Mesenchymal stem cell (in vitro differentiated cells and primary cell): ENCODE measurements around the gene CNN3.

ENCODE experiments used
- DNase-seq: peaks from one replicate; pipeline ENCODE4 v3.0.0-alpha.2; 2013
- H2AFZ ChIP-seq: one replicate; pipeline ENCODE4 v1.6.1; 2013; ENCODE audit warnings: low read depth, mild to moderate bottlenecking, control low read depth, inconsistent platforms, low read length, moderate library complexity
- H2AK5ac ChIP-seq: 2 replicates; pipeline ENCODE4 v1.6.1; 2013; ENCODE audit warnings: low read length, moderate library complexity, mild to moderate bottlenecking, inconsistent platforms; ENCODE audit not compliant: severe bottlenecking
- H2BK120ac ChIP-seq: one replicate; pipeline ENCODE4 v1.6.1; 2013; ENCODE audit warnings: low read depth, mild to moderate bottlenecking, inconsistent platforms, low read length, moderate library complexity
- H2BK12ac ChIP-seq, 2 experiments: one replicate each; pipeline ENCODE4 v1.6.1; 2013; ENCODE audit warnings: inconsistent platforms in 2 of 2, low read length in 2 of 2, mild to moderate bottlenecking in 2 of 2, moderate library complexity in 2 of 2, control low read depth in 1 of 2
- H2BK15ac ChIP-seq: one replicate; pipeline ENCODE4 v1.6.1; 2013; ENCODE audit warnings: mild to moderate bottlenecking, low read depth, inconsistent platforms; ENCODE audit not compliant: poor library complexity, severe bottlenecking
- H2BK5ac ChIP-seq: 2 replicates; pipeline ENCODE4 v1.6.1; 2013; ENCODE audit warnings: low read depth, mild to moderate bottlenecking, low read length, control low read depth, inconsistent platforms; ENCODE audit not compliant: poor library complexity, severe bottlenecking
- H3K14ac ChIP-seq, 2 experiments: one replicate each; pipeline ENCODE4 v1.6.1; 2013; ENCODE audit warnings: inconsistent platforms in 2 of 2, low read length in 2 of 2, control low read depth in 1 of 2, mild to moderate bottlenecking in 1 of 2, moderate library complexity in 1 of 2
- H3K18ac ChIP-seq, 2 experiments: one replicate each; pipeline ENCODE4 v1.6.1; 2013; ENCODE audit warnings: inconsistent platforms in 2 of 2, low read length in 2 of 2, control low read depth in 1 of 2, low read depth in 1 of 2, mild to moderate bottlenecking in 1 of 2
- H3K23ac ChIP-seq, 2 experiments: one replicate each; pipeline ENCODE4 v1.6.1; 2013; ENCODE audit warnings: inconsistent platforms in 2 of 2, low read length in 2 of 2, mild to moderate bottlenecking in 2 of 2, moderate library complexity in 2 of 2, control low read depth in 1 of 2
- H3K27ac ChIP-seq: 2 replicates; pipeline ENCODE4 v1.5.1; 2013; ENCODE audit warnings: mild to moderate bottlenecking, moderate library complexity, low read length, control low read depth, inconsistent platforms; ENCODE audit not compliant: poor library complexity, severe bottlenecking
- H3K27me3 ChIP-seq, 2 experiments: 2 replicates each; pipeline versions ENCODE4 v1.6.1 to v1.7.0; 2013; ENCODE audit warnings: low read length in 2 of 2, mild to moderate bottlenecking in 2 of 2, moderate library complexity in 2 of 2, control low read depth in 1 of 2, inconsistent platforms in 1 of 2; ENCODE audit not compliant: control insufficient read depth in 1 of 2, insufficient read depth in 1 of 2
- H3K36me3 ChIP-seq, 2 experiments: 2 replicates each; pipeline versions ENCODE4 v1.6.1 to v1.7.0; 2013; ENCODE audit warnings: low read length in 2 of 2, control low read depth in 1 of 2, inconsistent platforms in 1 of 2, low read depth in 1 of 2, mild to moderate bottlenecking in 1 of 2; ENCODE audit not compliant: insufficient read depth in 2 of 2, control insufficient read depth in 1 of 2
- H3K4ac ChIP-seq, 2 experiments: one replicate each; pipeline ENCODE4 v1.6.1; 2013; ENCODE audit warnings: inconsistent platforms in 2 of 2, low read length in 2 of 2, mild to moderate bottlenecking in 2 of 2, moderate library complexity in 2 of 2, control low read depth in 1 of 2, low read depth in 1 of 2
- H3K4me1 ChIP-seq: 2 replicates; pipeline ENCODE4 v1.6.1; 2013; ENCODE audit warnings: low read depth, low read length, control low read depth; ENCODE audit not compliant: control insufficient read depth, insufficient read depth
- H3K4me2 ChIP-seq: 2 replicates; pipeline ENCODE4 v1.6.1; 2013; ENCODE audit warnings: low read length, mild to moderate bottlenecking, inconsistent platforms; ENCODE audit not compliant: poor library complexity, severe bottlenecking
- H3K4me3 ChIP-seq, 2 experiments: 2 replicates each; pipeline versions ENCODE4 v1.5.1 to v1.7.0; 2013; ENCODE audit warnings: low read length in 2 of 2, mild to moderate bottlenecking in 2 of 2, control low read depth in 1 of 2, low read depth in 1 of 2; ENCODE audit not compliant: insufficient read depth in 1 of 2
- H3K79me1 ChIP-seq: replicated peaks from 2 replicates; pipeline ENCODE4 v1.6.1; 2013; ENCODE audit warnings: mild to moderate bottlenecking, control low read depth, low read length, inconsistent platforms; ENCODE audit not compliant: poor library complexity, severe bottlenecking
- H3K9ac ChIP-seq: 2 replicates; pipeline ENCODE4 v1.7.0; 2013; ENCODE audit warnings: mild to moderate bottlenecking, low read length, moderate library complexity
- H3K9me3 ChIP-seq: 2 replicates; pipeline ENCODE4 v1.7.0; 2013; ENCODE audit warnings: mild to moderate bottlenecking, low read length; ENCODE audit not compliant: control insufficient read depth
- H4K8ac ChIP-seq: one replicate; pipeline ENCODE4 v1.6.1; 2013; ENCODE audit warnings: inconsistent platforms, mild to moderate bottlenecking, low read length, moderate library complexity
- H4K91ac ChIP-seq: one replicate; pipeline ENCODE4 v1.6.1; 2013; ENCODE audit warnings: mild to moderate bottlenecking, low read length, inconsistent platforms
- WGBS: methylation state at CpG from one replicate; pipeline ENCODE4 v1.1.7; 2013; ENCODE audit warnings: mixed read lengths; 5-methylcytosine and 5-hydroxymethylcytosine counted together

The CNN3 gene

GRCh38 chr1:94919241-94920030 is 7.5 kb downstream of the CNN3 start:
- Histone ChIP-seq H3K9ac (no peak overlapping the region), H2AFZ (no peak overlapping the region), H3K4me3 (no peak overlapping the region), H3K18ac (no peak overlapping the region), H3K14ac (no peak overlapping the region), H3K27me3 (no peaks in the 10 kb centered on the region), H2BK120ac (no peak overlapping the region), H2BK12ac (peak overlapping the region in 1 of 2 experiments; percentile 56), H3K4ac (no peak overlapping the region), H4K91ac (no peak overlapping the region), H3K4me2 (no peak overlapping the region), H3K9me3 (no peaks in the 10 kb centered on the region), H2AK5ac (no peak overlapping the region), H3K79me1 (no peaks in the 10 kb centered on the region), H3K36me3 (peaks cover 6 to 7% of the 10 kb centered on the region in 2 experiments), H2BK15ac (no peak overlapping the region), H4K8ac (no peak overlapping the region), H3K27ac (no peak overlapping the region), H3K4me1 (peaks cover 20% of the 10 kb centered on the region), H3K23ac (no peak overlapping the region), H2BK5ac (no peak overlapping the region)
- WGBS, result 89% methylated on average over 4 of the region's 4 CpGs
- DNase-seq, result no peak

- Histone ChIP-seq H3K4ac (no peak overlapping the region), H2AFZ (no peak overlapping the region), H2BK12ac (no peak overlapping the region), H4K8ac (no peak overlapping the region), H3K14ac (no peak overlapping the region), H3K4me2 (no peak overlapping the region), H3K23ac (no peak overlapping the region), H2BK15ac (no peak overlapping the region), H3K79me1 (no peaks in the 10 kb centered on the region), H3K27ac (no peak overlapping the region), H2BK120ac (no peak overlapping the region), H2BK5ac (no peak overlapping the region), H3K4me1 (peaks cover 14% of the 10 kb centered on the region), H3K18ac (no peak overlapping the region), H4K91ac (no peak overlapping the region), H3K9ac (no peak overlapping the region), H3K9me3 (no peaks in the 10 kb centered on the region), H2AK5ac (no peak overlapping the region), H3K4me3 (no peak overlapping the region), H3K27me3 (no peaks in the 10 kb centered on the region), H3K36me3 (peaks cover 6 to 7% of the 10 kb centered on the region in 2 experiments)
- 100% methylated on average over 3 of the region's 6 CpGs for WGBS
- DNase-seq, result no peak
These were observed 9.7 kb downstream of the CNN3 start for GRCh38 chr1:94917251-94917650.

DNA sequence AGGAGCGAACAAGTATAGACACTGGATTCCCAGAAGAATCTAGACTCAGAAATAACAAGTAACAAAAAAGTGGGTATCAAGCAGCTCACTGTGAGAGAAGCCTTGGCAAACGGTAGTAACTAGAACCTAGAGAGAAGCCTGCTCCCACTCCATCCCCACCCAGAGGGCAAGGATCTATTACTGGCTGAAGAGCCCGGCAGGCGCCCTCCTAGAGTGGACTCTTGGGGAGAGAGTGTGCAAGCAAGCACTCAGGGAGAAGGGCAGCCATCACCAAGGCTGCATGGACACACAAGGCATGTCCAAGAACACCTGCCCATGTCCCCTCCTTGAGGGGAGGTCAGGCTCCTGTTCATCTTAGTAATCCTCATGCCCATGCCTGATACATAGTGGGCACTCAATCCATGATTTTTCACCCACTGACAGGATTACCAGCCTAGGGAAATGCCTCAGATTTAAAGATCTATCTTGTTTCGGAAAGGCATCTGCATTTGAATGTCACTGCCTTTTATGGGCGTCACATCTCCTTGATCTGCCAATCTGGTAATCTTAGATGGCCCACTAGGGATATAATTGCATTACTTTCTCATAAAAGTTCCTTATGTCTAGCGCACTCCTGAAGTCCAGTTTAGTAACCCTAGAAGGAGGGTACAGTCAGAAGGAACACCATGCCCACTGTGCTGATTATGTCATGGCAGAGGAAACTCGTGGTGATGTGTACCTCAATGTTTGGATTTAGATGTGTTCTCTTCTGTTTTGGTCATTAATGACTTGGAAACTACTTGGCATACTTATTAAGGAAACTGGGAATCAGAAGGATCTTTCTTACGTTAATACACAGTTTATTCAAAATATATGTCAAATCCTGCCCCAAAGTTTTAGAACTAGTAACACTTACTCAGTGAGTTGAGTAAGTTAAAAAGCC is 14.4 kb downstream of the CNN3 start:
- Histone ChIP-seq H3K23ac (peak overlapping the region in 1 of 2 experiments; percentile 49), H3K27me3 (no peaks in the 10 kb centered on the region), H3K79me1 (no peaks in the 10 kb centered on the region), H3K14ac (no peak overlapping the region), H2BK15ac (no peak overlapping the region), H2BK5ac (no peak overlapping the region), H3K18ac (no peak overlapping the region), H3K4me3 (no peak overlapping the region), H3K9me3 (no peaks in the 10 kb centered on the region), H4K8ac (no peak overlapping the region), H3K9ac (no peak overlapping the region), H3K27ac (no peak overlapping the region), H2BK120ac (no peak overlapping the region), H2AFZ (no peak overlapping the region), H2BK12ac (no peak overlapping the region), H2AK5ac (no peak overlapping the region), H3K4me2 (no peak overlapping the region), H4K91ac (no peak overlapping the region), H3K4me1 (peaks cover 6% of the 10 kb centered on the region), H3K4ac (no peak overlapping the region), H3K36me3 (peaks cover 13 to 14% of the 10 kb centered on the region in 2 experiments)
- WGBS, result 93% methylated on average over 7 of the region's 9 CpGs
- DNase-seq, result no peak

DNA sequence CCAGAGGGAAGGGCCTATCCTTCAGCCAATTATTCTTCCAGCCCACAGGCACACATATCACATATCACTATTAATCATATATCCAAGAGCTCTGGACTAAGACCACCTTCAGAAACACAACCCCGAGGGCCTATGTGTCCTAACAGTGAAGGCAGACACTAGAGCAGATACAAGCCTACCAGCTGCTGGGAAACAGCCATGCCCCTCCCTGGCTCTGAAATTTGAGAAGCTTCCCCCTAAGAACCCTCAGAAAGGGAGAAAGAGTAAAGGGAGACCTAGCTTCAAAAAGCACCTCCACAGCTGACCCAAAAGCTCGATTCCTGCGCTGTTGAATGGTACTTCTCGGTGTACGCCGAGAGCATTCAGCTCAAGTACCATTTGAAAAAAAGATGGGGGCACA is 17.4 kb downstream of the CNN3 start:
- H3K27me3 ChIP-seq, result no peaks in the 10 kb centered on the region
- no peak overlapping the region for H3K4me2 ChIP-seq
- no peak overlapping the region for H2BK15ac ChIP-seq
- no peak overlapping the region for H3K23ac ChIP-seq
- no peak for DNase-seq
- no peak overlapping the region for H3K14ac ChIP-seq
- no peak overlapping the region for H4K91ac ChIP-seq
- H3K27ac ChIP-seq, result no peak overlapping the region
- no peak overlapping the region for H2AK5ac ChIP-seq
- peaks cover 7 to 18% of the 10 kb centered on the region in 2 experiments for H3K36me3 ChIP-seq
- no peak overlapping the region for H2BK120ac ChIP-seq
- no peak overlapping the region for H2BK12ac ChIP-seq
- no peak overlapping the region for H3K18ac ChIP-seq
- H4K8ac ChIP-seq, result no peak overlapping the region
- no peak overlapping the region for H3K4me3 ChIP-seq
- peaks cover 6% of the 10 kb centered on the region for H3K4me1 ChIP-seq
- no peak overlapping the region for H3K9ac ChIP-seq
- WGBS, result 90% methylated on average over 6 of the region's 6 CpGs
- no peak overlapping the region for H2BK5ac ChIP-seq
- H3K9me3 ChIP-seq, result no peaks in the 10 kb centered on the region
- H3K4ac ChIP-seq, result no peak overlapping the region
- no peak overlapping the region for H2AFZ ChIP-seq
- H3K79me1 ChIP-seq, result no peaks in the 10 kb centered on the region
